DMS53 (cell line): ENCODE data around the gene MAPK8IP3.

Experiments
- DNase-seq: peaks from one replicate; lab custom pipeline; 2025; lab: John Stamatoyannopoulos, UW

MAPK8IP3 gene

GRCh38 chr16:1773703-1774447 is 67.9 kb downstream of the MAPK8IP3 start:
- DNase-seq = peak; percentile 61

- no peak for DNase-seq
Observed at GRCh38 chr16:1774448-1774780, 68.4 kb downstream of the MAPK8IP3 start.

- DNase-seq = no peak
Observed at GRCh38 chr16:1775006-1775845, 69.2 kb downstream of the MAPK8IP3 start.

GRCh38 chr16:1775846-1776671 is 70.1 kb downstream of the MAPK8IP3 start:
- no peak for DNase-seq

- no peak for DNase-seq
Observed at GRCh38 chr16:1776672-1776955, 70.6 kb downstream of the MAPK8IP3 start.

- DNase-seq = no peak
Observed at GRCh38 chr16:1776991-1777374, 71.0 kb downstream of the MAPK8IP3 start.

GRCh38 chr16:1777375-1778199 is 71.6 kb downstream of the MAPK8IP3 start:
- DNase-seq = peak; percentile 20

GRCh38 chr16:1778200-1779179 is 72.5 kb downstream of the MAPK8IP3 start:
- DNase-seq = no peak

GRCh38 chr16:1779234-1779701 is 73.3 kb downstream of the MAPK8IP3 start:
- no peak for DNase-seq

GRCh38 chr16:1779741-1780676 is 74.0 kb downstream of the MAPK8IP3 start:
- DNase-seq = no peak

- DNase-seq = no peak
Observed at GRCh38 chr16:1780677-1781072, 74.7 kb downstream of the MAPK8IP3 start.

GRCh38 chr16:1781254-1781653 is 75.3 kb downstream of the MAPK8IP3 start:
- no peak for DNase-seq

GRCh38 chr16:1781758-1782407 is 75.9 kb downstream of the MAPK8IP3 start:
- DNase-seq = peak; percentile 67

GRCh38 chr16:1782408-1783264 is 76.6 kb downstream of the MAPK8IP3 start, which contains the start of the genes NUBP2 and SPSB3:
Gene NUBP2, plus strand, starts transcription at chr16:1782960. Its CDS starts 61 bp downstream, at chr16:1783021.
Gene SPSB3, minus strand, starts transcription at chr16:1782571. Its CDS starts 1,088 bp downstream, at chr16:1781483.
- DNase-seq = peak; percentile 99

GRCh38 chr16:1784977-1785845 is 79.2 kb downstream of the MAPK8IP3 start:
- DNase-seq = no peak

- DNase-seq = no peak
Observed at GRCh38 chr16:1785846-1786170, 79.8 kb downstream of the MAPK8IP3 start.
